Camera-type eye (tissue), 1 donor: ENCODE results near the gene SMPDL3A. TPM values are rescaled to one million over a fixed set of nuclear protein-coding genes. Genes with fewer than 3 reads are reported as not detected.

Source experiments
- total RNA-seq: library from RNA; depleted of rRNA; stranded (reverse); fragments of >200 nt; gene quantifications from one replicate; pipeline ENCODE4 v1.2.3, GENCODE V29; 2014

SMPDL3A gene
- 22.2 TPM for total RNA-seq

GRCh38 chr6:122789182-122790027 lies at the start of gene SMPDL3A:
SMPDL3A (plus strand) TSS chr6:122789258; CDS start chr6:122789347, 89 bp downstream.

GRCh38 chr6:122779667-122780066 lies 9.4 kb upstream of the SMPDL3A start, which contains the start of gene FABP7:
FABP7 (plus strand) TSS chr6:122779716; CDS start chr6:122779795, 79 bp downstream.

Other genes with a start within 250 kb of the SMPDL3A start
- gene PKIB, start 178.9 kb upstream of the SMPDL3A start, total RNA-seq, result 19.4 TPM
- gene FABP7, start 9.5 kb upstream of the SMPDL3A start, total RNA-seq, result 213 TPM
- 11.6 TPM for gene CLVS2, start 207.0 kb downstream of the SMPDL3A start, total RNA-seq